GM18502 (cell line): Measurements from ENCODE around the gene SDK1.

Source experiments
- ATAC-seq: cut with Tn5 transposase; IDR thresholded peaks from one replicate; pipeline ENCODE4 v1.9.1; 2021; ENCODE audit warnings: mild to moderate bottlenecking; ENCODE audit not compliant: unreplicated experiment, poor library complexity

SDK1 gene

GRCh38 chr7:4173615-4174014, 872.6 kb downstream of the SDK1 start:
- ATAC-seq: no peak

- no peak for ATAC-seq
Observed at GRCh38 chr7:4174016-4174415, 873.0 kb downstream of the SDK1 start.

GRCh38 chr7:4174451-4174850, 873.4 kb downstream of the SDK1 start:
- no peak for ATAC-seq

GRCh38 chr7:4174884-4175283, 873.8 kb downstream of the SDK1 start:
- ATAC-seq: no peak

- no peak for ATAC-seq
Observed at GRCh38 chr7:4175346-4175973, 874.4 kb downstream of the SDK1 start.

- no peak for ATAC-seq
Observed at GRCh38 chr7:4177001-4177400, 875.9 kb downstream of the SDK1 start.

GRCh38 chr7:4178416-4178815, 877.4 kb downstream of the SDK1 start:
- no peak for ATAC-seq

GRCh38 chr7:4178916-4179687, 878.0 kb downstream of the SDK1 start:
- no peak for ATAC-seq

- ATAC-seq: no peak
Observed at GRCh38 chr7:4179688-4180380, 878.8 kb downstream of the SDK1 start.

GRCh38 chr7:4181446-4181845, 880.4 kb downstream of the SDK1 start:
- no peak for ATAC-seq

- ATAC-seq: no peak
Observed at GRCh38 chr7:4182605-4183300, 881.7 kb downstream of the SDK1 start.

GRCh38 chr7:4184653-4185052, 883.6 kb downstream of the SDK1 start:
- ATAC-seq: no peak

- ATAC-seq: no peak
Observed at GRCh38 chr7:4185136-4185535, 884.1 kb downstream of the SDK1 start.

GRCh38 chr7:4185721-4186512, 884.9 kb downstream of the SDK1 start:
- no peak for ATAC-seq

GRCh38 chr7:4186513-4186780, 885.4 kb downstream of the SDK1 start:
- ATAC-seq: no peak

GRCh38 chr7:4188651-4189050, 887.6 kb downstream of the SDK1 start:
- ATAC-seq: no peak

GRCh38 chr7:4189131-4189570, 888.1 kb downstream of the SDK1 start:
- ATAC-seq: no peak

GRCh38 chr7:4190010-4190981, 889.2 kb downstream of the SDK1 start:
- ATAC-seq: no peak

GRCh38 chr7:4191046-4191445, 890.0 kb downstream of the SDK1 start:
- ATAC-seq: no peak
